Loucy (cell line): Measurements from ENCODE around the gene PPP1R3A.

ENCODE experiments used
- CTCF ChIP-seq: fragments of 200-600 bp; sonication (generic); conservative IDR thresholded peaks from 2 replicates; pipeline ENCODE4 v1.5.1; 2014; ENCODE audit warnings: mild to moderate bottlenecking, antibody characterized with exemption, low read length
- EZH2phosphoT487 ChIP-seq: fragments of 200-600 bp; IDR thresholded peaks from 2 replicates; pipeline ENCODE4 v1.6.1; 2018; ENCODE audit warnings: antibody characterized with exemption, mild to moderate bottlenecking, moderate library complexity, borderline replicate concordance

GRCh38 chr7:113878394-113878992, 40.3 kb downstream of the PPP1R3A start:
- no peak for TF ChIP-seq EZH2phosphoT487
- TF ChIP-seq CTCF, result no peak
